HEK293 (cell line): Measurements from ENCODE around the gene RBM19.

Source experiments
- ATF2 ChIP-seq: fragments of 450-650 bp; formaldehyde crosslinking; IDR thresholded peaks from 2 replicates; pipeline ENCODE4 v1.5.1; 2016; ENCODE audit warnings: missing biosample characterization, missing genetic modification characterization, low read depth
- CTCF ChIP-seq: fragments of 450-650 bp; formaldehyde crosslinking; IDR thresholded peaks from 2 replicates; pipeline ENCODE4 v1.5.1; 2016; ENCODE audit warnings: missing biosample characterization, missing genetic modification characterization
- ELK4 ChIP-seq: IDR thresholded peaks from 2 replicates; pipeline ENCODE4 v1.6.1; 2011; ENCODE audit warnings: mild to moderate bottlenecking, low read depth, low read length, borderline replicate concordance
- HOXA7 ChIP-seq: sonication (generic); formaldehyde crosslinking; IDR thresholded peaks from 2 replicates; pipeline ENCODE4 v1.8.1; 2022; ENCODE audit warnings: missing genetic modification reagents, borderline replicate concordance
- ZSCAN30 ChIP-seq: fragments of 450-650 bp; IDR thresholded peaks from 2 replicates; pipeline ENCODE4 v1.5.1; 2018; ENCODE audit warnings: missing biosample characterization, mild to moderate bottlenecking, missing genetic modification characterization, moderate library complexity

DNA sequence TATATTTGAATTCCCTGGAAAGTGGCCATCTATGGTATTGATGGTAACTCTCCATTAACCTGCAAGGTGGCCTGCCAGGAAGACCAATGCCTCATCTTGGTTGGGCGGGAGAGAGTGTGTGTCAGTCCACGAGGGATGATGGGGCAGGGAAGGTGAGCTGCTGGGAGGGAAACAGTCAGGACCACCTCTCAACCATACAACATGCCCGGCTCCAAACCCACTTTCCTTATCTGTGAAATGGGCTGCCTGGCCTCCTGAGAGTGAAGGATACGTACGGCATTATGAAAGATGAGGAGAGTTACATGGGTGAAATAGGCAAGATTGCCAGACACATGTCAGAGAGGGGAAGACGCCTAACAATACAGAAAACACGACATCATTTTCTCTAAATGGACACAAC, 70.9 kb downstream of the RBM19 start:
- TF ChIP-seq ELK4, result no peak
- no peak for TF ChIP-seq CTCF (tag by site-specific recombination)
- no peak for TF ChIP-seq ATF2
- no peak for TF ChIP-seq HOXA7 (CRISPR knock-in tag)
- no peak for TF ChIP-seq ZSCAN30 (tag by site-specific recombination)
